Right atrium auricular region (tissue), 2 donors: ENCODE data around the gene CYSTM1. TPM values are rescaled to one million over a fixed set of nuclear protein-coding genes. Genes with fewer than 3 reads are reported as not detected.

ENCODE experiments used
- DNase-seq: peaks from one replicate; pipeline ENCODE4 v3.0.0-alpha.2; 2019; ENCODE audit warnings: low spot score
- H3K27ac ChIP-seq, 2 donors: fragments of 200-600 bp; sonication (generic); 1 replicate in 1 of 2; 2 replicates in 1 of 2; pipeline ENCODE4 v1.5.1; 2016 to 2019
- H3K27me3 ChIP-seq, 2 donors: fragments of 200-600 bp; sonication (generic); one replicate each; pipeline versions ENCODE4 v1.5.1 to v1.6.0; 2017 to 2019
- H3K36me3 ChIP-seq: fragments of 200-600 bp; sonication (generic); one replicate; pipeline ENCODE4 v1.5.1; 2016
- H3K4me1 ChIP-seq, 2 donors: fragments of 200-600 bp; sonication (generic); one replicate each; pipeline versions ENCODE4 v1.5.1 to v1.6.0; 2017 to 2019
- H3K4me3 ChIP-seq, 2 donors: fragments of 200-600 bp; sonication (generic); 1 replicate in 1 of 2; 2 replicates in 1 of 2; pipeline ENCODE4 v1.5.1; 2017 to 2019; ENCODE audit warnings: mild to moderate bottlenecking in 1 of 2, moderate library complexity in 1 of 2
- H3K9me3 ChIP-seq, 2 donors: fragments of 200-600 bp; sonication (generic); one replicate each; pipeline ENCODE4 v1.5.1; 2019
- total RNA-seq, 2 donors: library from RNA; depleted of rRNA; stranded (reverse); fragments of >200 nt; gene quantifications; one replicate each; pipeline ENCODE4 v1.1.0, GENCODE V29; 2016
- TF ChIP-seq, protein P1 (sequence below), 2 donors: fragments of 200-600 bp; sonication (generic); IDR thresholded peaks; one replicate each; pipeline ENCODE4 v1.5.1; 2019; ENCODE audit warnings: antibody characterized with exemption in 2 of 2

The CYSTM1 gene
- total RNA-seq, 2 donors from 2014 or later, result 89.8 to 143 TPM

DNA sequence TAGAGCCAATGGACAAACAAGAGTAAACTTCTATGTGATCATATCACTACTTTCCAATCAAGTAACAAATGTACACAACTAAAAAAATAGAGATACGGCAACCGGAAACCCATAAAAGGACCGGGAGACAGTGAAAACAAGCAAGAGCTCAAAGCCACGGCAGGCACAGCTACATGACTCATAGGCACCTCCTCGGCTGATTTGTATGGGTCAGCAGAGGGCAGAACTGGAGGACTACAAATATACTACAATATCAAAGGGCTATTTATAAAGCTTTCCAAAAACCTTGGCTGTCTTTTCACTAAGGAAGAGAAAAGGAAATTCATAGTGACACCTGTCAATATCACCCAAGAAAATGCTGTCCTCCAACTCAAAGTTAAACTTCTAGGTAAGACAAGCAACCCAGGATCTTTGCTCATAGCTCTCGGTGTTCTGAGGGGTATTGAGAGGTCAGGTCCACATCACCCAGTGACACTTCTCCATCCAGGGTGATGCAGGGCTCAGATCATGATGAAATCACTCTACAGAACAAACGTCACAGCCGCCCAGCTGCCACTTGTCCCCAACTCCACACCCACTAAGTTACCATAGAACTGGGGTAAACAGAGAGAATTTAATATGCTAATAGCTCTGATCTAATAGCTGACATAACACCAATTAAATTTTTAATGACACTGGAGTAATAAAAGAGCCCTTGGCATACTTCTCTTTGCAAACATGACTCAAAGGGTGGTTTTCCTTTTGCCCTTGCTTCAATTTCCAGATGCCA is 86.6 kb downstream of the CYSTM1 start:
- H3K9me3 ChIP-seq, result no peaks in the 10 kb centered on the region
- H3K27ac ChIP-seq, result peak overlapping the region; percentile 77 to 84
- no peaks in the 10 kb centered on the region for H3K36me3 ChIP-seq
- H3K4me3 ChIP-seq, result no peak overlapping the region
- DNase-seq, result peak; percentile 92
- TF ChIP-seq, protein P1, sequence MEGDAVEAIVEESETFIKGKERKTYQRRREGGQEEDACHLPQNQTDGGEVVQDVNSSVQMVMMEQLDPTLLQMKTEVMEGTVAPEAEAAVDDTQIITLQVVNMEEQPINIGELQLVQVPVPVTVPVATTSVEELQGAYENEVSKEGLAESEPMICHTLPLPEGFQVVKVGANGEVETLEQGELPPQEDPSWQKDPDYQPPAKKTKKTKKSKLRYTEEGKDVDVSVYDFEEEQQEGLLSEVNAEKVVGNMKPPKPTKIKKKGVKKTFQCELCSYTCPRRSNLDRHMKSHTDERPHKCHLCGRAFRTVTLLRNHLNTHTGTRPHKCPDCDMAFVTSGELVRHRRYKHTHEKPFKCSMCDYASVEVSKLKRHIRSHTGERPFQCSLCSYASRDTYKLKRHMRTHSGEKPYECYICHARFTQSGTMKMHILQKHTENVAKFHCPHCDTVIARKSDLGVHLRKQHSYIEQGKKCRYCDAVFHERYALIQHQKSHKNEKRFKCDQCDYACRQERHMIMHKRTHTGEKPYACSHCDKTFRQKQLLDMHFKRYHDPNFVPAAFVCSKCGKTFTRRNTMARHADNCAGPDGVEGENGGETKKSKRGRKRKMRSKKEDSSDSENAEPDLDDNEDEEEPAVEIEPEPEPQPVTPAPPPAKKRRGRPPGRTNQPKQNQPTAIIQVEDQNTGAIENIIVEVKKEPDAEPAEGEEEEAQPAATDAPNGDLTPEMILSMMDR (IDR thresholded peaks at IDR 0.05), result peak in 1 of 2 donors; percentile 30
- H3K27me3 ChIP-seq, result no peaks in the 10 kb centered on the region
- H3K4me1 ChIP-seq, result peaks cover 0 to 32% of the 10 kb centered on the region in 2 donors

DNA sequence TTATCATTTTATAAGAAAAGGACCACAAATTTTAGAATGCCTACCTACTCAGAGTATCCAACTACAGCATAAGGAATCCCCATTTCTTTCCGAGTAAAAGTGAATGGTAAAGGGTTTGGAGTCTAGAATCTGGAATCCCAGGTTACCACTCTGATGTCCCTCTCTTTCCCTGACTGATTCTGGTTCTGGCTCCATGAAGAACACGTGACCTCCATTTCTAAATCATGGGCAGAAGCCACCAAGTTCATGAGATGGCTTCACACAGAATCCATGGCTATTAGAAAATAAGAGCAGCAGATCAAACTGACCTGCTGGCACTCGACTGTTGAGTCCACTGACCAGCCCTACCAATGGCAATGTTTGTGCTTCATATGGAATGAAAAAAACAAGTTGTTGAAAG is 87.2 kb downstream of the CYSTM1 start:
- H3K9me3 ChIP-seq, result no peaks in the 10 kb centered on the region
- H3K36me3 ChIP-seq, result no peaks in the 10 kb centered on the region
- TF ChIP-seq, protein P1 (IDR thresholded peaks at IDR 0.05), result no peak
- H3K27ac ChIP-seq, result peak overlapping the region; percentile 77 to 84
- no peak overlapping the region for H3K4me3 ChIP-seq
- DNase-seq, result no peak
- peaks cover 0 to 38% of the 10 kb centered on the region in 2 donors for H3K4me1 ChIP-seq
- no peaks in the 10 kb centered on the region for H3K27me3 ChIP-seq

DNA sequence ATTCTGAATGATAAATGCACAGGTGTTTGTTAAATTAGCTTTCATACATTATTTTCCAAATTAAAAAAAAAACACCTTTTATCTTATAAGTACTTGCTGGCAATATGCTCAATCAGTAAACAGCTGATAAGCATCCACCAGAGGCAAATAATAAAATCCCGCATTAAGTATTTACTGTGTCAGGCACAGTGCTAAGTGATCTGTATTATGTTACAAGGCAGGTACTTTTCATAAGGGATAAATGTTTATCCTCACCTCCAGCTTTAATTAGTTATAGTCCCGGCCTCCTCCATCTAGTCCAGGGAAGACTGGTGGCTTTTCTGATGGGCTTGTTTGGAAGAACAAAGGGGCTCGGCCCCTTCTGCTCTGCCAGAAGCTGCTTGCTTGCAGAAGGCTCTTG is 87.9 kb downstream of the CYSTM1 start:
- H3K9me3 ChIP-seq, result no peaks in the 10 kb centered on the region
- TF ChIP-seq, protein P1 (IDR thresholded peaks at IDR 0.05), result no peak
- no peaks in the 10 kb centered on the region for H3K36me3 ChIP-seq
- no peak for DNase-seq
- no peak overlapping the region for H3K4me3 ChIP-seq
- peaks cover 0 to 44% of the 10 kb centered on the region in 2 donors for H3K4me1 ChIP-seq
- H3K27ac ChIP-seq, result peak overlapping the region in 1 of 2 donors; percentile 84
- H3K27me3 ChIP-seq, result no peaks in the 10 kb centered on the region

DNA sequence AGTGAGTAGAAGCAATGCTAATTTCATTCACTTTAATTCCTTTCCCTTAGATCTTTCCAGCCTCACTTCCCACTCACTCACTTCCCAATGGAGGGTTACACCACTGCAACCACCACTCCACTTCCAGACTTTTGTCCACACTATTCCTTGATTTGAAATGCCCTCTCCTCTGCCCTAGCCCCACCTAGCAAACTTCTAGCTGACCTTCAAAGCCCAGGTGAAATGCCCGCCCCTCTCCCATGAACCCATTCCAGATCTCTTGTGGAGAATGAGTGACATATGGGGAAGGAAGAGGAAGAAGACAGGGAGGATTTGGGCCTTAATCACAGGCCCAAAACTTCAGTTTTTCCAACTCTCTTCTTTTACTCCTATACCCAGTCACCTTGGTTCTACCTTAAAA is 90.9 kb downstream of the CYSTM1 start:
- H3K36me3 ChIP-seq, result no peaks in the 10 kb centered on the region
- no peaks in the 10 kb centered on the region for H3K9me3 ChIP-seq
- TF ChIP-seq, protein P1 (IDR thresholded peaks at IDR 0.05), result no peak
- H3K4me1 ChIP-seq, result peaks cover 0 to 46% of the 10 kb centered on the region in 2 donors
- peak overlapping the region in 1 of 2 donors; percentile 6 for H3K27ac ChIP-seq
- no peak for DNase-seq
- no peak overlapping the region for H3K4me3 ChIP-seq
- no peaks in the 10 kb centered on the region for H3K27me3 ChIP-seq

DNA sequence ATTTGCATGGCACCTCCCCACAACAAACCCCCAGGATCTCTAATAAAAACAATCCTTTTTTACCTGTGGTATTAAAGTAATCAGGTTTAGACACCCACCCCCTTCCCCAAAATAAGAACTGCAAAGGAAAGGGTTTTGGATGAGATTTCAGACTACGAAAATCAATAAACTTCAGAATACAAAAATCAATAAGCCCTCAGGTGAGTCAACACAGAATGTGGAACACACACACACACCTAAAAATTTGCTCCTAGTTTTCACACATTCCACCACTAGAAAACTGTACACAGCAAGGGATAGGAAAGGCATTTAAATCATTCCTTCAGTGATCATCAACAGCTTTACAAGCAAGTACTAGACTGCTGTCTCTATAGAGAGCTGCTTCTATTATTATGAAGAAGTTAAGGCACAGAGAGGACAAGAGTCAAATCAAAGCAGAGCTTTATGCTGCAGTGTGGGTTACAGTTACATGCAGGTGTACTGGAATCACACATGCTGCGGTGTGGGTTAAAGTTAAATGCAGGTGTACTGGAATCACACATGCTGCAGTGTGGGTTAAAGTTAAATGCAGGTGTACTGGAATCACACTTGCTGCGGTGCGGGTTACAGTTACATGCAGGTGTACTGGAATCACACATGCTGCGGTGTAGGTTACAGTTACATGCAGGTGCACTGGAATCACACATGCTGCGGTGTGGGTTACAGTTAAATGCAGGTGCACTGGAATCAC is 91.6 kb downstream of the CYSTM1 start:
- peaks cover 0 to 40% of the 10 kb centered on the region in 2 donors for H3K4me1 ChIP-seq
- no peaks in the 10 kb centered on the region for H3K9me3 ChIP-seq
- H3K36me3 ChIP-seq, result no peaks in the 10 kb centered on the region
- H3K27ac ChIP-seq, result peak overlapping the region; percentile 62 to 79
- TF ChIP-seq, protein P1 (IDR thresholded peaks at IDR 0.05), result no peak
- H3K4me3 ChIP-seq, result no peak overlapping the region
- DNase-seq, result no peak
- no peaks in the 10 kb centered on the region for H3K27me3 ChIP-seq
